ENCODE measurements around the gene ZNRF2.
"Not testable (repeated sequence)": the region's sequence is repeated elsewhere in the genome, so short reads cannot be mapped to it uniquely, and the experiment has no call there.

DNA sequence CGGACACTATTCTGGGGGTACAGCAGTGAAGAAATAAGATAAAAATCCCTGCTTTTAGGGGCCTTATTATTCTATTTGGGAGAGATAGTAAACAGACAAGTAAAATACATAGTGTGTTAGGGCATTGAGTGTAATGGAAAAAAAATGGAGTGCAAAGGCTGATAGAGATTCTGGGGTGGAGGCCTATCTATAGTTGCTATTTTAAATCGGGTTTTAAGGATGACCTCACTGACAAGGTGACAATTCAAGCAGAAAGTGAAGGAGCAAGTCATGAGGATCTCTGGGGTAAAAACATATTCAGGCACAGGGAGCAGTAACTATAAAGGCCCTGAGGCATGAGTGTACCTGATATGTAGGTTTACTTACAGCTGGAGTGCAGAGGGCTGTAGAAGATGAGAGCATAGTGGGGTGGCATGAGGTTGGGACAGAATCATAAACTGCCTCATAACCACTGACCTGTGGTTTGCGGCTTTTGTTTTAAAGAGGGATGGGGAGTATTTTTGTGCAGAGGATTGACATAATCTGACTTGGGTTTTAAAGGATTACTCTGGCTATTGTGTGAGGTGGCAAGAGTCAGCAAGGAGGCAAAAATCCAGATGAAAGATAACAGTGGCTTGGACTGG, 8.1 kb downstream of the ZNRF2 start:
- TF ChIP-seq, protein P1, sequence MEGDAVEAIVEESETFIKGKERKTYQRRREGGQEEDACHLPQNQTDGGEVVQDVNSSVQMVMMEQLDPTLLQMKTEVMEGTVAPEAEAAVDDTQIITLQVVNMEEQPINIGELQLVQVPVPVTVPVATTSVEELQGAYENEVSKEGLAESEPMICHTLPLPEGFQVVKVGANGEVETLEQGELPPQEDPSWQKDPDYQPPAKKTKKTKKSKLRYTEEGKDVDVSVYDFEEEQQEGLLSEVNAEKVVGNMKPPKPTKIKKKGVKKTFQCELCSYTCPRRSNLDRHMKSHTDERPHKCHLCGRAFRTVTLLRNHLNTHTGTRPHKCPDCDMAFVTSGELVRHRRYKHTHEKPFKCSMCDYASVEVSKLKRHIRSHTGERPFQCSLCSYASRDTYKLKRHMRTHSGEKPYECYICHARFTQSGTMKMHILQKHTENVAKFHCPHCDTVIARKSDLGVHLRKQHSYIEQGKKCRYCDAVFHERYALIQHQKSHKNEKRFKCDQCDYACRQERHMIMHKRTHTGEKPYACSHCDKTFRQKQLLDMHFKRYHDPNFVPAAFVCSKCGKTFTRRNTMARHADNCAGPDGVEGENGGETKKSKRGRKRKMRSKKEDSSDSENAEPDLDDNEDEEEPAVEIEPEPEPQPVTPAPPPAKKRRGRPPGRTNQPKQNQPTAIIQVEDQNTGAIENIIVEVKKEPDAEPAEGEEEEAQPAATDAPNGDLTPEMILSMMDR (IDR thresholded peaks at IDR 0.05): not testable (repeated sequence)
- not testable (repeated sequence) for TF ChIP-seq POLR2A (IDR thresholded peaks at IDR 0.05)

All from ovary (tissue), 3 donors.